Liver (tissue), 9 donors: Measurements from ENCODE around the gene DCTN1. TPM values are rescaled to one million over a fixed set of nuclear protein-coding genes. Genes with fewer than 3 reads are reported as not detected.

ENCODE experiments used
- DNase-seq: peaks from one replicate; pipeline ENCODE4 v3.0.0-alpha.2; 2017; ENCODE audit warnings: low spot score
- H3K27ac ChIP-seq, 2 donors: one replicate each; pipeline ENCODE4 v1.7.0; 2013; ENCODE audit warnings: inconsistent platforms in 2 of 2, low read length in 2 of 2, control low read depth in 1 of 2, low read depth in 1 of 2, mild to moderate bottlenecking in 1 of 2
- H3K27me3 ChIP-seq, 4 donors: one replicate each; pipeline versions ENCODE4 v1.6.1 to v1.7.0; 2013; ENCODE audit warnings: low read length in 3 of 4, inconsistent platforms in 1 of 4, mild to moderate bottlenecking in 1 of 4, moderate library complexity in 1 of 4; ENCODE audit not compliant: control insufficient read depth in 4 of 4, insufficient read depth in 4 of 4
- H3K36me3 ChIP-seq, 4 donors: one replicate each; pipeline versions ENCODE4 v1.6.1 to v1.7.0; 2013; ENCODE audit warnings: low read length in 3 of 4, mild to moderate bottlenecking in 3 of 4, low read depth in 1 of 4, moderate library complexity in 1 of 4; ENCODE audit not compliant: control insufficient read depth in 4 of 4, insufficient read depth in 3 of 4
- H3K4me1 ChIP-seq, 4 donors: one replicate each; pipeline versions ENCODE4 v1.6.1 to v1.7.0; 2013; ENCODE audit warnings: low read length in 3 of 4, mild to moderate bottlenecking in 3 of 4, moderate library complexity in 1 of 4; ENCODE audit not compliant: control insufficient read depth in 4 of 4, insufficient read depth in 4 of 4
- H3K4me3 ChIP-seq, 3 donors: one replicate each; pipeline versions ENCODE4 v1.6.1 to v1.7.0; 2013; ENCODE audit warnings: low read length in 3 of 3, control low read depth in 1 of 3, low read depth in 1 of 3, mild to moderate bottlenecking in 1 of 3
- H3K9ac ChIP-seq, 2 donors: one replicate each; pipeline ENCODE4 v1.7.0; 2013; ENCODE audit warnings: low read length in 2 of 2, mild to moderate bottlenecking in 2 of 2, moderate library complexity in 2 of 2, control low read depth in 1 of 2, low read depth in 1 of 2
- H3K9me3 ChIP-seq, 4 donors: one replicate each; pipeline versions ENCODE4 v1.6.1 to v1.7.0; 2013; ENCODE audit warnings: low read length in 3 of 4; ENCODE audit not compliant: control insufficient read depth in 4 of 4
- CTCF ChIP-seq: fragments of 150-350 bp; IDR thresholded peaks from 2 replicates; pipeline ENCODE4 v1.5.1; 2017; ENCODE audit warnings: improper control_type of control experiment, low read depth, low read length; ENCODE audit not compliant: missing input control
- EGR1 ChIP-seq, 2 donors: IDR thresholded peaks; 2 replicates each; pipeline ENCODE4 v1.6.1; 2016 to 2018; ENCODE audit warnings: antibody characterized with exemption in 2 of 2, low read depth in 2 of 2
- FOXA1 ChIP-seq: IDR thresholded peaks from 2 replicates; pipeline ENCODE4 v1.6.1; 2016; ENCODE audit warnings: antibody characterized with exemption
- FOXA2 ChIP-seq: IDR thresholded peaks from 2 replicates; pipeline ENCODE4 v1.6.1; 2016; ENCODE audit warnings: antibody characterized with exemption
- GABPA ChIP-seq, 2 donors: IDR thresholded peaks in 1 of 2; conservative IDR thresholded peaks in 1 of 2; 2 replicates each; pipeline ENCODE4 v1.6.1; 2016; ENCODE audit warnings: antibody characterized with exemption in 2 of 2, mild to moderate bottlenecking in 1 of 2, moderate library complexity in 1 of 2
- HNF4A ChIP-seq, 2 donors: conservative IDR thresholded peaks; 2 replicates each; pipeline ENCODE4 v1.6.1; 2016; ENCODE audit warnings: antibody characterized with exemption in 2 of 2, mild to moderate bottlenecking in 2 of 2
- HNF4G ChIP-seq: IDR thresholded peaks from 2 replicates; pipeline ENCODE4 v1.6.1; 2016; ENCODE audit warnings: antibody characterized with exemption
- JUND ChIP-seq, 2 donors: IDR thresholded peaks; 2 replicates each; pipeline ENCODE4 v1.6.1; 2016; ENCODE audit warnings: antibody characterized with exemption in 2 of 2
- NR2F2 ChIP-seq: IDR thresholded peaks from 2 replicates; pipeline ENCODE4 v1.6.1; 2016; ENCODE audit warnings: antibody characterized with exemption
- RAD21 ChIP-seq, 2 donors: IDR thresholded peaks; 2 replicates each; pipeline ENCODE4 v1.6.1; 2016; ENCODE audit warnings: antibody characterized with exemption in 2 of 2, mild to moderate bottlenecking in 2 of 2
- REST ChIP-seq: IDR thresholded peaks from 2 replicates; pipeline ENCODE4 v1.6.1; 2016; ENCODE audit warnings: antibody characterized with exemption, mild to moderate bottlenecking
- RXRA ChIP-seq, 2 donors: IDR thresholded peaks; 2 replicates each; pipeline ENCODE4 v1.6.1; 2017 to 2018; ENCODE audit warnings: antibody characterized with exemption in 2 of 2, mild to moderate bottlenecking in 1 of 2
- SP1 ChIP-seq: IDR thresholded peaks from 2 replicates; pipeline ENCODE4 v1.6.1; 2018; ENCODE audit warnings: antibody characterized with exemption, mild to moderate bottlenecking
- TAF1 ChIP-seq: conservative IDR thresholded peaks from 2 replicates; pipeline ENCODE4 v1.6.1; 2016; ENCODE audit warnings: antibody characterized with exemption, mild to moderate bottlenecking
- YY1 ChIP-seq: IDR thresholded peaks from 2 replicates; pipeline ENCODE4 v1.6.1; 2016; ENCODE audit warnings: antibody characterized with exemption, mild to moderate bottlenecking
- WGBS: extraction: QIAGEN DNeasy Blood & Tissue Kit; methylation state at CpG from one replicate; pipeline ENCODE4 v1.1.7; 2013; 5-methylcytosine and 5-hydroxymethylcytosine counted together
- polyA plus RNA-seq, 2 donors: library from polyadenylated mRNA; stranded (reverse) in 1 of 2; unstranded in 1 of 2; fragments of 200-250 nt in 1 of 2; fragments of >200 nt in 1 of 2; fragmentation: Nextera tagmentation in 1 of 2; extraction: Ambion mirVana in 1 of 2; gene quantifications; one replicate each; pipeline versions ENCODE4 v1.2.1 to v1.2.3, GENCODE V29; 2013 to 2015
- total RNA-seq, 2 donors: library from RNA; depleted of rRNA; stranded (reverse); fragments of >200 nt; gene quantifications; one replicate each; pipeline ENCODE4 v1.2.3, GENCODE V29; 2014
- TF ChIP-seq, protein P1 (sequence below): IDR thresholded peaks from 2 replicates; pipeline ENCODE4 v1.6.1; 2016; ENCODE audit warnings: antibody characterized with exemption
- TF ChIP-seq, protein P2 (sequence below): IDR thresholded peaks from 2 replicates; pipeline ENCODE4 v1.6.1; 2016; ENCODE audit warnings: antibody characterized with exemption
- TF ChIP-seq, protein P3 (sequence below): IDR thresholded peaks from 2 replicates; pipeline ENCODE4 v1.6.1; 2016; ENCODE audit warnings: antibody characterized with exemption
- donor health status: healthy.
- donor health status: healthy.
- donor health status: healthy.
- donor health status: healthy.
- donor health status: healthy.

The DCTN1 gene
- total and polyA plus RNA-seq, 4 donors = 29.7 to 40.9 (median 33.5) TPM

GRCh38 chr2:74347303-74347702 is 32.8 kb downstream of the DCTN1 start:
- Histone ChIP-seq H3K27me3 (no peaks in the 10 kb centered on the region), H3K27ac (no peak overlapping the region), H3K4me3 (no peak overlapping the region), H3K9ac (no peak overlapping the region), H3K4me1 (no peaks in the 10 kb centered on the region), H3K36me3 (no peaks in the 10 kb centered on the region), H3K9me3 (no peaks in the 10 kb centered on the region)
- TF ChIP-seq RXRA (IDR thresholded peaks at IDR 0.05) (no peak), RAD21 (IDR thresholded peaks at IDR 0.05) (no peak), EGR1 (IDR thresholded peaks at IDR 0.05; ENCODE audit: low read depth in 2 of 2) (no peak), FOXA2 (no peak), REST (no peak), TAF1 (no peak), JUND (IDR thresholded peaks at IDR 0.05) (no peak), GABPA (IDR thresholded peaks at IDR 0.05 in 1 of 2, conservative IDR thresholded peaks at IDR 0.05 in 1 of 2) (no peak), FOXA1 (no peak), NR2F2 (no peak), CTCF (no peak), YY1 (no peak), HNF4A (conservative IDR thresholded peaks at IDR 0.05) (no peak), SP1 (no peak)
- TF ChIP-seq, protein P1, sequence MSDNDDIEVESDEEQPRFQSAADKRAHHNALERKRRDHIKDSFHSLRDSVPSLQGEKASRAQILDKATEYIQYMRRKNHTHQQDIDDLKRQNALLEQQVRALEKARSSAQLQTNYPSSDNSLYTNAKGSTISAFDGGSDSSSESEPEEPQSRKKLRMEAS = no peak
- TF ChIP-seq, protein P2, sequence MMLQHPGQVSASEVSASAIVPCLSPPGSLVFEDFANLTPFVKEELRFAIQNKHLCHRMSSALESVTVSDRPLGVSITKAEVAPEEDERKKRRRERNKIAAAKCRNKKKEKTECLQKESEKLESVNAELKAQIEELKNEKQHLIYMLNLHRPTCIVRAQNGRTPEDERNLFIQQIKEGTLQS = no peak
- DNase-seq = no peak
- 88% methylated on average over 1 of the region's 1 CpG for WGBS

DNA sequence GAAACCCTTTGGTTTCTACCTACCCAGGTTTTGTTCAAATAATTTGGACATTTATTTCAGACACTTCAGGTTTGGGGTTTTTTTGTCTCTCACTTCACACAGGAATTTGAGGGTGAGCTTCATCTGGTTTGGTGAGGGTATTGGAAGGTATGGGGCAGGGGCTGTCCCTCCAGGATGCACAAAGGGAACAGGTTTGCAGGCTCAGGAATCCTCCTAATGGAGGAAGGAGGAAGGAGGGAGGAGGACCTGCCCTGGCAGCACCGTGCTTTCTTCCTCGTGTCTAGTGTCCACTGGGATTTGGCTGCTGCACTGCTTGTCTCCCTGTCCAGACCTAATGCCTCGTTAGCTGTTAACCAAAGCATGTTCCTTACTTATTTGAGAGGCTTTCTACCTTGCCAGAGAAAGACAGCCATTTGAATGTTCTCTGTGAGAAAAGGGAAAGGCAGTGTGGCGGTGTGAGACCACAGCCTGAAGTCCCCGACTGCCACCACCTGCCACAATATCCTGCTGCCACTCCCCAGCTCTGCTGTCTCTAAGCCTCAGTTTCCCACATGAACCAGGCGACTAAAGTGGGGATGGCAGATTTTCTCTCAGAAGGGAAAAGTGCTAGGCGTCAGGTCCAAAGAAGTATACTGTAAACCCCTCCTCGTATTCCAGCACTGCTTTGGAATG is 34.7 kb downstream of the DCTN1 start:
- Histone ChIP-seq H3K27ac (no peak overlapping the region), H3K36me3 (no peaks in the 10 kb centered on the region), H3K9ac (no peak overlapping the region), H3K9me3 (no peaks in the 10 kb centered on the region), H3K4me1 (no peaks in the 10 kb centered on the region), H3K4me3 (no peak overlapping the region), H3K27me3 (no peaks in the 10 kb centered on the region)
- DNase-seq = no peak
- WGBS = 88% methylated on average over 8 of the region's 8 CpGs
- TF ChIP-seq EGR1 (IDR thresholded peaks at IDR 0.05; ENCODE audit: low read depth in 2 of 2) = no peak
- no peak for TF ChIP-seq FOXA1
- no peak for TF ChIP-seq YY1
- no peak for TF ChIP-seq HNF4A (conservative IDR thresholded peaks at IDR 0.05)
- TF ChIP-seq, protein P3, sequence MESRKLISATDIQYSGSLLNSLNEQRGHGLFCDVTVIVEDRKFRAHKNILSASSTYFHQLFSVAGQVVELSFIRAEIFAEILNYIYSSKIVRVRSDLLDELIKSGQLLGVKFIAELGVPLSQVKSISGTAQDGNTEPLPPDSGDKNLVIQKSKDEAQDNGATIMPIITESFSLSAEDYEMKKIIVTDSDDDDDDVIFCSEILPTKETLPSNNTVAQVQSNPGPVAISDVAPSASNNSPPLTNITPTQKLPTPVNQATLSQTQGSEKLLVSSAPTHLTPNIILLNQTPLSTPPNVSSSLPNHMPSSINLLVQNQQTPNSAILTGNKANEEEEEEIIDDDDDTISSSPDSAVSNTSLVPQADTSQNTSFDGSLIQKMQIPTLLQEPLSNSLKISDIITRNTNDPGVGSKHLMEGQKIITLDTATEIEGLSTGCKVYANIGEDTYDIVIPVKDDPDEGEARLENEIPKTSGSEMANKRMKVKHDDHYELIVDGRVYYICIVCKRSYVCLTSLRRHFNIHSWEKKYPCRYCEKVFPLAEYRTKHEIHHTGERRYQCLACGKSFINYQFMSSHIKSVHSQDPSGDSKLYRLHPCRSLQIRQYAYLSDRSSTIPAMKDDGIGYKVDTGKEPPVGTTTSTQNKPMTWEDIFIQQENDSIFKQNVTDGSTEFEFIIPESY = no peak
- no peak for TF ChIP-seq CTCF
- no peak for TF ChIP-seq JUND (IDR thresholded peaks at IDR 0.05)
- TF ChIP-seq FOXA2 = no peak
- TF ChIP-seq HNF4G = no peak
- TF ChIP-seq, protein P1 = no peak
- TF ChIP-seq GABPA (IDR thresholded peaks at IDR 0.05 in 1 of 2, conservative IDR thresholded peaks at IDR 0.05 in 1 of 2) = no peak
- no peak for TF ChIP-seq RAD21 (IDR thresholded peaks at IDR 0.05)
